Ecto neural progenitor cell (in vitro differentiated cells): Measurements from ENCODE around the gene KRTAP5-3.
A peak's percentile ranks its signal among the peaks of the same experiment; 100 is the strongest.

ENCODE experiments used
- DNase-seq: peaks from one replicate; pipeline ENCODE4 v3.0.0-alpha.2; 2018; ENCODE audit warnings: low spot score

The KRTAP5-3 gene

GRCh38 chr11:1565173-1565903, 42.9 kb downstream of the KRTAP5-3 start:
- peak; percentile 51 for DNase-seq

GRCh38 chr11:1564535-1565172, 43.6 kb downstream of the KRTAP5-3 start:
- peak; percentile 89 for DNase-seq

GRCh38 chr11:1563697-1564534, 44.3 kb downstream of the KRTAP5-3 start:
- peak; percentile 43 for DNase-seq

- peak; percentile 43 for DNase-seq
Measured at GRCh38 chr11:1563149-1563638, 45.1 kb downstream of the KRTAP5-3 start.

- DNase-seq: peak; percentile 43
Measured at GRCh38 chr11:1562469-1563148, 45.7 kb downstream of the KRTAP5-3 start.

GRCh38 chr11:1561955-1562354, 46.3 kb downstream of the KRTAP5-3 start:
- DNase-seq: peak; percentile 32

- peak; percentile 37 for DNase-seq
Measured at GRCh38 chr11:1561266-1561665, 47.0 kb downstream of the KRTAP5-3 start.

- no peak for DNase-seq
Measured at GRCh38 chr11:1560649-1561251, 47.5 kb downstream of the KRTAP5-3 start.

- no peak for DNase-seq
Measured at GRCh38 chr11:1560002-1560648, 48.1 kb downstream of the KRTAP5-3 start.

GRCh38 chr11:1559111-1559951, 48.9 kb downstream of the KRTAP5-3 start:
- peak; percentile 52 for DNase-seq

- no peak for DNase-seq
Measured at GRCh38 chr11:1558775-1559110, 49.5 kb downstream of the KRTAP5-3 start.

- DNase-seq: no peak
Measured at GRCh38 chr11:1557904-1558774, 50.1 kb downstream of the KRTAP5-3 start.
